HepG2 (cell line): ENCODE measurements around the gene CYSLTR2. TPM values are rescaled to one million over a fixed set of nuclear protein-coding genes. Genes with fewer than 3 reads are reported as not detected.
A peak's percentile ranks its signal among the peaks of the same experiment; 100 is the strongest.

Source experiments
- ATRX ChIP-seq: sonication (generic); formaldehyde crosslinking; IDR thresholded peaks from 2 replicates; pipeline ENCODE4 v1.4.0; 2020; ENCODE audit warnings: missing genetic modification reagents, borderline replicate concordance
- DMAP1 ChIP-seq: IDR thresholded peaks from 2 replicates; pipeline ENCODE4 v1.6.1; 2016
- DNMT1 ChIP-seq: sonication (generic); formaldehyde crosslinking; IDR thresholded peaks from 2 replicates; pipeline ENCODE4 v1.5.1; 2020; ENCODE audit warnings: mild to moderate bottlenecking, missing genetic modification reagents
- EZH2 ChIP-seq: conservative IDR thresholded peaks from 2 replicates; pipeline ENCODE4 v1.6.1; 2012; ENCODE audit warnings: mild to moderate bottlenecking, low read depth, low read length, moderate library complexity
- FOXO4 ChIP-seq: sonication (generic); formaldehyde crosslinking; conservative IDR thresholded peaks from 2 replicates; pipeline ENCODE4 v1.8.1; 2023; ENCODE audit warnings: missing genetic modification reagents
- JARID2 ChIP-seq: sonication (generic); formaldehyde crosslinking; IDR thresholded peaks from 2 replicates; pipeline ENCODE4 v1.8.1; 2023; ENCODE audit warnings: missing genetic modification reagents, inconsistent platforms; ENCODE audit not compliant: insufficient replicate concordance
- KLF11 ChIP-seq: IDR thresholded peaks from 2 replicates; pipeline ENCODE4 v1.6.1; 2016; ENCODE audit warnings: missing compliant biosample characterization
- KLF12 ChIP-seq: sonication (generic); formaldehyde crosslinking; IDR thresholded peaks from 2 replicates; pipeline ENCODE4 v1.4.0; 2020; ENCODE audit warnings: missing genetic modification reagents, borderline replicate concordance
- POLR2A ChIP-seq, 2 experiments: IDR thresholded peaks; 2 replicates each; pipeline ENCODE4 v1.6.1; 2011; ENCODE audit warnings: low read depth in 2 of 2, low read length in 2 of 2, mild to moderate bottlenecking in 1 of 2, moderate library complexity in 1 of 2; ENCODE audit not compliant: insufficient read depth in 1 of 2
- PRPF4 ChIP-seq: fragments of 200-400 bp; formaldehyde crosslinking; IDR thresholded peaks from 2 replicates; pipeline ENCODE4 v1.6.1; 2016; ENCODE audit warnings: low read length, low read depth; ENCODE audit not compliant: poor library complexity, severe bottlenecking
- RARG ChIP-seq: sonication (generic); formaldehyde crosslinking; IDR thresholded peaks from 2 replicates; pipeline ENCODE4 v1.4.0; 2020; ENCODE audit warnings: low read depth, mild to moderate bottlenecking, missing genetic modification reagents
- RERE ChIP-seq: IDR thresholded peaks from 2 replicates; pipeline ENCODE4 v1.6.1; 2016; ENCODE audit warnings: low read depth, missing genetic modification reagents, missing compliant biosample characterization
- SKI ChIP-seq: fragments of 450-650 bp; IDR thresholded peaks from one replicate; pipeline ENCODE4 v1.6.1; 2018; ENCODE audit warnings: mild to moderate bottlenecking; ENCODE audit not compliant: partially characterized antibody
- SP4 ChIP-seq: sonication (generic); formaldehyde crosslinking; IDR thresholded peaks from 2 replicates; pipeline ENCODE4 v1.8.1; 2023; ENCODE audit warnings: mild to moderate bottlenecking, missing genetic modification reagents
- THAP11 ChIP-seq: IDR thresholded peaks from 2 replicates; pipeline ENCODE4 v1.6.1; 2016; ENCODE audit warnings: missing biosample characterization, missing genetic modification reagents
- TP53 ChIP-seq: sonication (generic); formaldehyde crosslinking; conservative IDR thresholded peaks from 2 replicates; pipeline ENCODE4 v1.4.0; 2020; ENCODE audit warnings: missing genetic modification reagents
- ZBTB3 ChIP-seq: sonication (generic); formaldehyde crosslinking; IDR thresholded peaks from 2 replicates; pipeline ENCODE4 v1.4.0; 2020; ENCODE audit warnings: low read depth, mild to moderate bottlenecking, moderate library complexity, missing genetic modification reagents, borderline replicate concordance
- ZMYM4 ChIP-seq: sonication (generic); formaldehyde crosslinking; IDR thresholded peaks from 2 replicates; pipeline ENCODE4 v1.8.1; 2023; ENCODE audit warnings: mild to moderate bottlenecking, missing genetic modification reagents
- polyA plus RNA-seq, 8 experiments: library from polyadenylated mRNA; depleted of rRNA in 3 of 8; stranded (reverse) in 7 of 8; unstranded in 1 of 8; fragments of >200 nt; fragmentation: Illumina TruSeq in 4 of 8; extraction: Trizol in 4 of 8; gene quantifications; 2 replicates each; pipeline versions ENCODE4 v1.2.1 to v1.2.3, GENCODE V29; 2011 to 2016; ENCODE audit warnings: low read depth in 4 of 8, missing spikeins in 1 of 8, mixed read lengths in 1 of 8; ENCODE audit not compliant: insufficient read depth in 1 of 8
- total RNA-seq, 5 experiments: library from RNA; depleted of rRNA; stranded (reverse); fragments of >200 nt; fragmentation: Illumina TruSeq; extraction: Trizol; gene quantifications; 2 replicates each; pipeline ENCODE4 v1.2.3, GENCODE V29; 2016; ENCODE audit warnings: low read depth in 1 of 5
- TF ChIP-seq, protein P1 (sequence below): sonication (generic); formaldehyde crosslinking; conservative IDR thresholded peaks from 2 replicates; pipeline ENCODE4 v1.8.0; 2022; ENCODE audit warnings: missing genetic modification reagents
- TF ChIP-seq, protein P2 (sequence below): sonication (generic); formaldehyde crosslinking; IDR thresholded peaks from 2 replicates; pipeline ENCODE4 v1.8.1; 2023; ENCODE audit warnings: mild to moderate bottlenecking, missing genetic modification reagents
- TF ChIP-seq, protein P3 (sequence below): sonication (generic); formaldehyde crosslinking; IDR thresholded peaks from 2 replicates; pipeline ENCODE4 v1.5.0; 2020; ENCODE audit warnings: missing genetic modification reagents

Gene CYSLTR2
- total and polyA plus RNA-seq, 2 of the 13 experiments (the other 11 are each of a cell fraction or from before 2014, with no cell fraction given) = not detected

DNA sequence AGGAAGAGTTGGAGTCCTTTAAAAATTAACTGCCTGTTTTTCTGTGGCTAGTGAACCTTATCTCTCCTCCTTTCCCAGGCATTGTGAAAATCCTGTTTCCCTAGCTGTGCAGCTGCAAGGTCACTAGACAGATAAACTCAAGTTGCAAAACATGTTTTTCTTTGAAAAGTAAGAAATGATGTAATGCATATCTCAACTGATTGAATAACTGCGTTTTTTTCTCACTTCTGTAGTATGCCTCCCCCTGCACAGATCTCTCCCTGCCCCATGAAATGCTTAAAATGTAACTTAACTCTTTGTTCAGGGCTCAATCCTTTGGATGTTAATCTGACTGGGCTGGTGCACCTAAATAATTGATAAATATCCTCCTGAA is 27.7 kb upstream of the CYSLTR2 start (continued):
- TF ChIP-seq FOXO4 (CRISPR knock-in tag) (no peak), ZMYM4 (CRISPR knock-in tag) (peak; percentile 73), SKI (peak; percentile 63), KLF11 (no peak), RERE (no peak), JARID2 (CRISPR knock-in tag) (no peak), RARG (CRISPR knock-in tag) (no peak), POLR2A (IDR thresholded peaks at IDR 0.05; ENCODE audit: insufficient read depth in 1 of 2, low read depth in 2 of 2, low read length in 2 of 2) (no peak), SP4 (no peak), ATRX (CRISPR knock-in tag) (no peak), DMAP1 (CRISPR knock-in tag) (no peak), DNMT1 (CRISPR knock-in tag) (no peak), ZBTB3 (CRISPR knock-in tag) (no peak), TP53 (CRISPR knock-in tag) (0 out of 2 replicates have a peak, but pooled peaks have one; percentile 37), EZH2 (no peak), PRPF4 (no peak), THAP11 (peak; percentile 58; the same call in 1 of the 2 replicates), KLF12 (no peak)
- TF ChIP-seq, protein P1, sequence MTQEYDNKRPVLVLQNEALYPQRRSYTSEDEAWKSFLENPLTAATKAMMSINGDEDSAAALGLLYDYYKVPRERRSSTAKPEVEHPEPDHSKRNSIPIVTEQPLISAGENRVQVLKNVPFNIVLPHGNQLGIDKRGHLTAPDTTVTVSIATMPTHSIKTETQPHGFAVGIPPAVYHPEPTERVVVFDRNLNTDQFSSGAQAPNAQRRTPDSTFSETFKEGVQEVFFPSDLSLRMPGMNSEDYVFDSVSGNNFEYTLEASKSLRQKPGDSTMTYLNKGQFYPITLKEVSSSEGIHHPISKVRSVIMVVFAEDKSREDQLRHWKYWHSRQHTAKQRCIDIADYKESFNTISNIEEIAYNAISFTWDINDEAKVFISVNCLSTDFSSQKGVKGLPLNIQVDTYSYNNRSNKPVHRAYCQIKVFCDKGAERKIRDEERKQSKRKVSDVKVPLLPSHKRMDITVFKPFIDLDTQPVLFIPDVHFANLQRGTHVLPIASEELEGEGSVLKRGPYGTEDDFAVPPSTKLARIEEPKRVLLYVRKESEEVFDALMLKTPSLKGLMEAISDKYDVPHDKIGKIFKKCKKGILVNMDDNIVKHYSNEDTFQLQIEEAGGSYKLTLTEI (CRISPR knock-in tag) = no peak
- TF ChIP-seq, protein P2, sequence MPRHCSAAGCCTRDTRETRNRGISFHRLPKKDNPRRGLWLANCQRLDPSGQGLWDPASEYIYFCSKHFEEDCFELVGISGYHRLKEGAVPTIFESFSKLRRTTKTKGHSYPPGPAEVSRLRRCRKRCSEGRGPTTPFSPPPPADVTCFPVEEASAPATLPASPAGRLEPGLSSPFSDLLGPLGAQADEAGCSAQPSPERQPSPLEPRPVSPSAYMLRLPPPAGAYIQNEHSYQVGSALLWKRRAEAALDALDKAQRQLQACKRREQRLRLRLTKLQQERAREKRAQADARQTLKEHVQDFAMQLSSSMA (CRISPR knock-in tag) = no peak
- TF ChIP-seq, protein P3, sequence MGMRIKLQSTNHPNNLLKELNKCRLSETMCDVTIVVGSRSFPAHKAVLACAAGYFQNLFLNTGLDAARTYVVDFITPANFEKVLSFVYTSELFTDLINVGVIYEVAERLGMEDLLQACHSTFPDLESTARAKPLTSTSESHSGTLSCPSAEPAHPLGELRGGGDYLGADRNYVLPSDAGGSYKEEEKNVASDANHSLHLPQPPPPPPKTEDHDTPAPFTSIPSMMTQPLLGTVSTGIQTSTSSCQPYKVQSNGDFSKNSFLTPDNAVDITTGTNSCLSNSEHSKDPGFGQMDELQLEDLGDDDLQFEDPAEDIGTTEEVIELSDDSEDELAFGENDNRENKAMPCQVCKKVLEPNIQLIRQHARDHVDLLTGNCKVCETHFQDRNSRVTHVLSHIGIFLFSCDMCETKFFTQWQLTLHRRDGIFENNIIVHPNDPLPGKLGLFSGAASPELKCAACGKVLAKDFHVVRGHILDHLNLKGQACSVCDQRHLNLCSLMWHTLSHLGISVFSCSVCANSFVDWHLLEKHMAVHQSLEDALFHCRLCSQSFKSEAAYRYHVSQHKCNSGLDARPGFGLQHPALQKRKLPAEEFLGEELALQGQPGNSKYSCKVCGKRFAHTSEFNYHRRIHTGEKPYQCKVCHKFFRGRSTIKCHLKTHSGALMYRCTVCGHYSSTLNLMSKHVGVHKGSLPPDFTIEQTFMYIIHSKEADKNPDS (CRISPR knock-in tag) = no peak
